NB4 (cell line): Measurements from ENCODE around the gene WFIKKN1.

ENCODE experiments used
- POLR2A ChIP-seq: IDR thresholded peaks from 2 replicates; pipeline ENCODE4 v1.6.1; 2011; ENCODE audit warnings: mild to moderate bottlenecking; ENCODE audit not compliant: insufficient read length; ENCODE audit errors: extremely low read depth
- TF ChIP-seq, protein P1 (sequence below): IDR thresholded peaks from one replicate; pipeline ENCODE4 v1.5.1; 2012; ENCODE audit warnings: low read depth, low read length

DNA sequence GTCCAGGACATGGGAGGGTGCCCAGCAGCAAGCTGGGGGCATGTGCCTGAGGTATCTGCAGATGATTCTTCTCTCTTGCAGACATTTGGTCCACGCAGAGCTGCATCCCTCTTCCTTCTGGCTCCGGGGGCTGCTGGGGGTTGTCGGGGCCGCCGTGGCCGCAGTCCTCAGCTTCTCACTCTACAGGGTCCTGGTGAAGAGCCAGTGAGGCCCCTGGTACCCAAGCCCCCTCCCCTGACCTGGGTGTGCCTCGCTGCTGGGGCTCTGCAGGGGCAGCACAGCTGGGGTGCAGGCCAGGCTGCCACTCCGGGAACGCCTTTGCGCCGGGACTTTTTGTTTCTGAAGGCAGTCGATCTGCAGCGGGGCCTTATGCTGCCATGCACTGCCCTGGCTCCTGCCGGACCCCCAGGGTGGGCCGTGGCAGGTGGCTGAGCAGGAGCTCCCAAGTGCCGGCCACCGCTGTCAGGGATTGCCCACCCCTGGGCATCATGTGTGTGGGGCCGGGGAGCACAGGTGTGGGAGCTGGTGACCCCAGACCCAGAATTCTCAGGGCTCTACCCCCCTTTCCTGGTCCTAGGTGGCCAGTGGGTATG, 42.7 kb downstream of the WFIKKN1 start:
- TF ChIP-seq, protein P1, sequence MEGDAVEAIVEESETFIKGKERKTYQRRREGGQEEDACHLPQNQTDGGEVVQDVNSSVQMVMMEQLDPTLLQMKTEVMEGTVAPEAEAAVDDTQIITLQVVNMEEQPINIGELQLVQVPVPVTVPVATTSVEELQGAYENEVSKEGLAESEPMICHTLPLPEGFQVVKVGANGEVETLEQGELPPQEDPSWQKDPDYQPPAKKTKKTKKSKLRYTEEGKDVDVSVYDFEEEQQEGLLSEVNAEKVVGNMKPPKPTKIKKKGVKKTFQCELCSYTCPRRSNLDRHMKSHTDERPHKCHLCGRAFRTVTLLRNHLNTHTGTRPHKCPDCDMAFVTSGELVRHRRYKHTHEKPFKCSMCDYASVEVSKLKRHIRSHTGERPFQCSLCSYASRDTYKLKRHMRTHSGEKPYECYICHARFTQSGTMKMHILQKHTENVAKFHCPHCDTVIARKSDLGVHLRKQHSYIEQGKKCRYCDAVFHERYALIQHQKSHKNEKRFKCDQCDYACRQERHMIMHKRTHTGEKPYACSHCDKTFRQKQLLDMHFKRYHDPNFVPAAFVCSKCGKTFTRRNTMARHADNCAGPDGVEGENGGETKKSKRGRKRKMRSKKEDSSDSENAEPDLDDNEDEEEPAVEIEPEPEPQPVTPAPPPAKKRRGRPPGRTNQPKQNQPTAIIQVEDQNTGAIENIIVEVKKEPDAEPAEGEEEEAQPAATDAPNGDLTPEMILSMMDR, result no peak
- TF ChIP-seq POLR2A, result no peak
